ENCODE data around the gene CCN2.

GRCh38 chr6:131989036-131989435 lies 37.9 kb upstream of the CCN2 start:
- TF ChIP-seq, protein P1, sequence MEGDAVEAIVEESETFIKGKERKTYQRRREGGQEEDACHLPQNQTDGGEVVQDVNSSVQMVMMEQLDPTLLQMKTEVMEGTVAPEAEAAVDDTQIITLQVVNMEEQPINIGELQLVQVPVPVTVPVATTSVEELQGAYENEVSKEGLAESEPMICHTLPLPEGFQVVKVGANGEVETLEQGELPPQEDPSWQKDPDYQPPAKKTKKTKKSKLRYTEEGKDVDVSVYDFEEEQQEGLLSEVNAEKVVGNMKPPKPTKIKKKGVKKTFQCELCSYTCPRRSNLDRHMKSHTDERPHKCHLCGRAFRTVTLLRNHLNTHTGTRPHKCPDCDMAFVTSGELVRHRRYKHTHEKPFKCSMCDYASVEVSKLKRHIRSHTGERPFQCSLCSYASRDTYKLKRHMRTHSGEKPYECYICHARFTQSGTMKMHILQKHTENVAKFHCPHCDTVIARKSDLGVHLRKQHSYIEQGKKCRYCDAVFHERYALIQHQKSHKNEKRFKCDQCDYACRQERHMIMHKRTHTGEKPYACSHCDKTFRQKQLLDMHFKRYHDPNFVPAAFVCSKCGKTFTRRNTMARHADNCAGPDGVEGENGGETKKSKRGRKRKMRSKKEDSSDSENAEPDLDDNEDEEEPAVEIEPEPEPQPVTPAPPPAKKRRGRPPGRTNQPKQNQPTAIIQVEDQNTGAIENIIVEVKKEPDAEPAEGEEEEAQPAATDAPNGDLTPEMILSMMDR (IDR thresholded peaks at IDR 0.05; ENCODE audit: insufficient read depth, low read depth, low read length) = no peak
- no peak for TF ChIP-seq EZH2 (IDR thresholded peaks at IDR 0.05; ENCODE audit: insufficient read depth, low read length)
